GM12872 (cell line): ENCODE measurements around the gene SHROOM3.

Source experiments
- CTCF ChIP-seq: IDR thresholded peaks from 3 replicates; pipeline ENCODE4 v1.5.1; 2011; ENCODE audit warnings: low read depth, mild to moderate bottlenecking, low read length, moderate library complexity; ENCODE audit not compliant: insufficient read depth

Gene SHROOM3

GRCh38 chr4:76615999-76616398, 181.0 kb downstream of the SHROOM3 start:
- no peak for TF ChIP-seq CTCF

- TF ChIP-seq CTCF: no peak
Measured at GRCh38 chr4:76616526-76616925, 181.5 kb downstream of the SHROOM3 start.

- no peak for TF ChIP-seq CTCF
Measured at GRCh38 chr4:76620723-76621468, 185.9 kb downstream of the SHROOM3 start.

GRCh38 chr4:76622126-76622525, 187.1 kb downstream of the SHROOM3 start:
- no peak for TF ChIP-seq CTCF

GRCh38 chr4:76622717-76623116, 187.7 kb downstream of the SHROOM3 start:
- no peak for TF ChIP-seq CTCF

- no peak for TF ChIP-seq CTCF
Measured at GRCh38 chr4:76623217-76624045, 188.4 kb downstream of the SHROOM3 start.

GRCh38 chr4:76624241-76624681, 189.2 kb downstream of the SHROOM3 start:
- no peak for TF ChIP-seq CTCF
